Left ventricle myocardium inferior (tissue), 1 donor: Measurements from ENCODE around the gene CCDC124. TPM values are rescaled to one million over a fixed set of nuclear protein-coding genes. Genes with fewer than 3 reads are reported as not detected.

ENCODE experiments used
- DNase-seq: peaks from one replicate; pipeline ENCODE4 v3.0.0-alpha.2; 2020
- H3K27ac ChIP-seq: fragments of 200-600 bp; replicated peaks from 2 replicates; pipeline ENCODE4 v1.8.0; 2021
- H3K27me3 ChIP-seq: fragments of 200-600 bp; 2 replicates; pipeline ENCODE4 v1.8.0; 2021; ENCODE audit warnings: low read depth
- H3K36me3 ChIP-seq: fragments of 200-600 bp; 2 replicates; pipeline ENCODE4 v1.8.0; 2021
- H3K4me1 ChIP-seq: fragments of 200-600 bp; 2 replicates; pipeline ENCODE4 v1.8.0; 2021
- H3K4me3 ChIP-seq: fragments of 200-600 bp; 2 replicates; pipeline ENCODE4 v1.8.0; 2021; ENCODE audit warnings: mild to moderate bottlenecking, moderate library complexity
- H3K9me3 ChIP-seq: fragments of 200-600 bp; replicated peaks from 2 replicates; pipeline ENCODE4 v1.8.0; 2021
- CTCF ChIP-seq: fragments of 200-600 bp; IDR thresholded peaks from 2 replicates; pipeline ENCODE4 v1.8.0; 2021; ENCODE audit warnings: antibody characterized with exemption, mild to moderate bottlenecking, borderline replicate concordance
- intact Hi-C: fragments of 100-400 bp; cut with micrococcal nuclease; formaldehyde crosslinking; loops from one replicate; pipeline ENCODE4 v1.11.0; 2022
- total RNA-seq: library from RNA; stranded (reverse); fragmentation: NEBNext Ultra II Directional; extraction: Animal tissue kit (Norgen Biotek cat#: 25700); gene quantifications from one replicate; pipeline ENCODE4 v1.2.1, GENCODE V29; 2021
- donor health status: DM: no; HTN: yes; CAD: no; lungs with severe emphysema.

The CCDC124 gene
- total RNA-seq, 1 donor from 2014 or later, result 87.4 TPM

- DNase-seq, result no peak
- Histone ChIP-seq H3K27me3 (peaks cover 68% of the 10 kb centered on the region), H3K4me1 (no peaks in the 10 kb centered on the region), H3K36me3 (no peaks in the 10 kb centered on the region), H3K27ac (no peak overlapping the region), H3K9me3 (no peaks in the 10 kb centered on the region), H3K4me3 (no peak overlapping the region)
- intact Hi-C loops, result no loop called here
- no peak for TF ChIP-seq CTCF
These were observed 43.1 kb upstream of the CCDC124 start for GRCh38 chr19:17889609-17890214.

- intact Hi-C loops, result no loop called here
- peaks cover 88% of the 10 kb centered on the region for H3K27me3 ChIP-seq
- H3K4me3 ChIP-seq, result no peak overlapping the region
- H3K4me1 ChIP-seq, result no peaks in the 10 kb centered on the region
- no peak overlapping the region for H3K27ac ChIP-seq
- DNase-seq, result no peak
- no peaks in the 10 kb centered on the region for H3K36me3 ChIP-seq
- H3K9me3 ChIP-seq, result no peaks in the 10 kb centered on the region
- no peak for TF ChIP-seq CTCF
These were observed 39.0 kb upstream of the CCDC124 start for GRCh38 chr19:17893766-17894165.

GRCh38 chr19:17902701-17903100 is 30.1 kb upstream of the CCDC124 start:
- peaks cover 6% of the 10 kb centered on the region for H3K9me3 ChIP-seq
- H3K27me3 ChIP-seq, result peaks cover 78% of the 10 kb centered on the region
- H3K4me1 ChIP-seq, result no peaks in the 10 kb centered on the region
- DNase-seq, result no peak
- TF ChIP-seq CTCF, result no peak
- intact Hi-C loops, result no loop called here
- no peaks in the 10 kb centered on the region for H3K36me3 ChIP-seq
- no peak overlapping the region for H3K27ac ChIP-seq
- H3K4me3 ChIP-seq, result no peak overlapping the region

- no peak overlapping the region for H3K27ac ChIP-seq
- no peak overlapping the region for H3K4me3 ChIP-seq
- H3K36me3 ChIP-seq, result no peaks in the 10 kb centered on the region
- TF ChIP-seq CTCF, result no peak
- DNase-seq, result no peak
- intact Hi-C loops, result no loop called here
- H3K9me3 ChIP-seq, result peaks cover 26% of the 10 kb centered on the region
- peaks cover 70% of the 10 kb centered on the region for H3K27me3 ChIP-seq
- no peaks in the 10 kb centered on the region for H3K4me1 ChIP-seq
These were observed 24.6 kb upstream of the CCDC124 start for GRCh38 chr19:17908244-17908643.

- no peak for TF ChIP-seq CTCF
- H3K27me3 ChIP-seq, result peaks cover 71% of the 10 kb centered on the region
- no peak overlapping the region for H3K4me3 ChIP-seq
- no peaks in the 10 kb centered on the region for H3K4me1 ChIP-seq
- H3K36me3 ChIP-seq, result no peaks in the 10 kb centered on the region
- intact Hi-C loops, result no loop called here
- no peak overlapping the region for H3K27ac ChIP-seq
- DNase-seq, result no peak
- H3K9me3 ChIP-seq, result peaks cover 35% of the 10 kb centered on the region
These were observed 23.6 kb upstream of the CCDC124 start for GRCh38 chr19:17909003-17909732.
